ENCODE data around the gene DGLUCY.
"Not testable (repeated sequence)": the region's sequence is repeated elsewhere in the genome, so short reads cannot be mapped to it uniquely, and the experiment has no call there.

The DGLUCY gene

DNA sequence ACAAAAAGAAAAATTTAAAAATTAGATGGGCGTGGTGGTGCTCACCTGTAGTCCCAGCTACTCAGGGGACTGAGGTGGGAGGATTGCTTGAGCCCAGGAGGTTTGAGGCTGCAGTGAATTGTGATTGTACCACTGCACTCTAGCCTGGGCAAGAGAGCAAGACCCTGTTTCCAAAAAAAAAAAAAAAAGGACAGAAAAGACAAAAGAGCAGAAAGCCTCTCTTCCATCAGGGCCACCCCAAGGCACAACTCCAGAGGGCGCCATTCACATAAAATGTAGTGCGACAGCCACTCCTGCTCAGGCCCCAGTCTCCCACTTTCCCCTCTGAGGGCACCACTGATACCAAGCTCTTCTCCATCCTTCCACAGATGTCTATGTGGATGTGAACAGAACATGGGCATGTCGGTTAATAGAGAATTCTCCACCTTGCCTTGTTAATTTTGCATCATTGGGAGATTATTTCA lies 41.8 kb downstream of the DGLUCY start:
- DNase-seq (ENCODE audit: low spot score): no peak
- H3K4me3 ChIP-seq: no peak overlapping the region
- no peak overlapping the region for H3K27ac ChIP-seq
- TF ChIP-seq, protein P1, sequence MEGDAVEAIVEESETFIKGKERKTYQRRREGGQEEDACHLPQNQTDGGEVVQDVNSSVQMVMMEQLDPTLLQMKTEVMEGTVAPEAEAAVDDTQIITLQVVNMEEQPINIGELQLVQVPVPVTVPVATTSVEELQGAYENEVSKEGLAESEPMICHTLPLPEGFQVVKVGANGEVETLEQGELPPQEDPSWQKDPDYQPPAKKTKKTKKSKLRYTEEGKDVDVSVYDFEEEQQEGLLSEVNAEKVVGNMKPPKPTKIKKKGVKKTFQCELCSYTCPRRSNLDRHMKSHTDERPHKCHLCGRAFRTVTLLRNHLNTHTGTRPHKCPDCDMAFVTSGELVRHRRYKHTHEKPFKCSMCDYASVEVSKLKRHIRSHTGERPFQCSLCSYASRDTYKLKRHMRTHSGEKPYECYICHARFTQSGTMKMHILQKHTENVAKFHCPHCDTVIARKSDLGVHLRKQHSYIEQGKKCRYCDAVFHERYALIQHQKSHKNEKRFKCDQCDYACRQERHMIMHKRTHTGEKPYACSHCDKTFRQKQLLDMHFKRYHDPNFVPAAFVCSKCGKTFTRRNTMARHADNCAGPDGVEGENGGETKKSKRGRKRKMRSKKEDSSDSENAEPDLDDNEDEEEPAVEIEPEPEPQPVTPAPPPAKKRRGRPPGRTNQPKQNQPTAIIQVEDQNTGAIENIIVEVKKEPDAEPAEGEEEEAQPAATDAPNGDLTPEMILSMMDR (IDR thresholded peaks at IDR 0.05): no peak

DNA sequence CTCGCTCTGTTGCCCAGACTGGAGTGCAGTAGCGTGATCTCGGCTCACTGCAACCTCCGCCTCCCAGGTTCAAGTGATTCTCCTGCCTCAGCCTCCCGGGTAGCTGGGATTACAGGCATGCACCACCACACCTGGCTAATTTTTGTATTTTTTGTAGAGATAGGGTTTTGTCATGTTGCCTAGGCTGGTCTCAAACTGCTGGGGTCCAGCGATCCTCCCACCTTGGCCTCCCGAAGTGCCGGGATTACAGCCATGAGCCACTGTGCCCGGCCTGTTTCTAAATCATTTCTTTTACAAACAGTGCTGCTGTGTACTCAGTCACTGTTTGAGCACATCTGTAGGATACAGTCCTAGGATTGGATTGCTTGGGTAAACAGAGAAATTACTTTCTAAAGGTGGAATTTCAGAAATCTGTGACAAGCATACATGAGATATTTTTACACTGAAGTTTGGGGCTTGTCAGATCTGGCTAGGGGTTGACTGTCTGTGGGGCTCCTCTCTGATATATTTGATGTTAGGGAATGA lies 42.3 kb downstream of the DGLUCY start:
- not testable (repeated sequence) for H3K27ac ChIP-seq; DNase-seq (ENCODE audit: low spot score)

GRCh38 chr14:91156877-91157276 lies 43.0 kb downstream of the DGLUCY start:
- not testable (repeated sequence) for H3K4me3 ChIP-seq; H3K27ac ChIP-seq; DNase-seq (ENCODE audit: low spot score)

More for the DNA sequence above, 42.3 kb downstream of the DGLUCY start:
- not testable (repeated sequence) for H3K4me3 ChIP-seq

GRCh38 chr14:91158091-91158790 lies 44.4 kb downstream of the DGLUCY start:
- Histone ChIP-seq H3K4me3 (no peak overlapping the region), H3K27ac (no peak overlapping the region)
- TF ChIP-seq, protein P1 (IDR thresholded peaks at IDR 0.05): no peak
- DNase-seq (ENCODE audit: low spot score): no peak

DNA sequence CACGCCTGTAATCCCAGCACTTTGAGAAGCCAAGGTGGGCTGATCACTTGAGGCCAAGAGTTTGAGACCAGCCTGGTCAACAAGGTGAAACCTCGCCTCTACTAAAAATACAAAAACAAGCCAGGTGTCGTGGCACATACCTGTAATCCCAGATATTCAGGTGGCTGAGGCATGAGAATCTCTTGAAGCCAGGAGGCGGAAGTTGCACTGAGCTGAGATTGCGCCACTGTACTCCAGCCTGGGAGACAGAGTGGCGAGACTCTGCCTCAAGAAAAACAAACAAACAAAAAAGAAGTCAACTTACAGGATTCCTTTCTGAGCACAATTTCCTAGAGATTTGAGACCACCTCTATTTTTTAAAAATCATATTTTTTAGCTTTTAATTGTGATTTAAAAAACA lies 45.3 kb downstream of the DGLUCY start:
- H3K27ac ChIP-seq: no peak overlapping the region
- DNase-seq (ENCODE audit: low spot score): no peak
- H3K4me3 ChIP-seq: no peak overlapping the region
- TF ChIP-seq, protein P1 (IDR thresholded peaks at IDR 0.05): no peak

- no peak overlapping the region for H3K27ac ChIP-seq
- H3K4me3 ChIP-seq: no peak overlapping the region
- DNase-seq (ENCODE audit: low spot score): no peak
- TF ChIP-seq, protein P1 (IDR thresholded peaks at IDR 0.05): no peak
Observed at GRCh38 chr14:91159906-91160305, 46.0 kb downstream of the DGLUCY start.

DNA sequence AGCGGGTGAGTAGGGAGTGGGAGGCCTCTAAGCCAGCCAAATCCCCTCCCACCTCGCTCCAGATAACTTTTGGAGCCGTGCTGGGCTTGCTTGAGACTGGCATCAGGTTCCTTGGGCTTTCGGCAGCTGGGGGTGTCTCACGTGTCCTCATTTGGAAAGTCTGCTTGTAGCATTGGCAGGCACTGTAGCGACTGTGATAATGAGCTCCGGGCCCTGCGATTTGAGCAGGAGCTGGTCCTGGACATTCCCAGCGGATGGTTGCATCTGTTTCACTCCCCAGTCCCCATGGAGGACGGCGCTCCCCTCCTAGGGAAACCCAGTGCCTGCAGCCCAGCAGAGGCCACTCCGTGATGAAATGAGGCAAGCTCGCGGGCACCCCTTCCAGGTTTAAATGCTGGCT lies 49.4 kb downstream of the DGLUCY start:
- Histone ChIP-seq H3K27ac (no peak overlapping the region), H3K4me3 (no peak overlapping the region)
- DNase-seq (ENCODE audit: low spot score): no peak
- TF ChIP-seq, protein P1 (IDR thresholded peaks at IDR 0.05): no peak

GRCh38 chr14:91164676-91165075 lies 50.8 kb downstream of the DGLUCY start:
- no peak for DNase-seq (ENCODE audit: low spot score)
- TF ChIP-seq, protein P1 (IDR thresholded peaks at IDR 0.05): no peak
- Histone ChIP-seq H3K4me3 (no peak overlapping the region), H3K27ac (no peak overlapping the region)

Measured in coronary artery (tissue), 2 donors.